Stimulated activated CD8-positive, alpha-beta memory T cell treated with anti-CD3 and anti-CD28 coated beads, Interleukin-2, amount 100 ng/mL, for 1 hour (primary cell): ENCODE measurements around the gene CCDC97.

Experiments
- DNase-seq, 2 donors: peaks; one replicate each; pipeline ENCODE4 v3.0.0-alpha.2; 2020; ENCODE audit warnings: low read depth in 2 of 2

The CCDC97 gene

GRCh38 chr19:41320185-41320518 is 10.2 kb downstream of the CCDC97 start:
- DNase-seq, result no peak

GRCh38 chr19:41320568-41320967 is 10.6 kb downstream of the CCDC97 start:
- no peak for DNase-seq

- DNase-seq, result no peak
These were observed 11.2 kb downstream of the CCDC97 start for GRCh38 chr19:41321204-41321599.

- no peak for DNase-seq
These were observed 11.8 kb downstream of the CCDC97 start for GRCh38 chr19:41321600-41322270.

GRCh38 chr19:41322451-41322850 is 12.5 kb downstream of the CCDC97 start:
- DNase-seq, result no peak

- DNase-seq, result no peak
These were observed 13.1 kb downstream of the CCDC97 start for GRCh38 chr19:41323023-41323422.

GRCh38 chr19:41323430-41324125 is 13.6 kb downstream of the CCDC97 start:
- DNase-seq, result no peak

GRCh38 chr19:41324231-41324702 is 14.3 kb downstream of the CCDC97 start:
- DNase-seq, result no peak

DNA sequence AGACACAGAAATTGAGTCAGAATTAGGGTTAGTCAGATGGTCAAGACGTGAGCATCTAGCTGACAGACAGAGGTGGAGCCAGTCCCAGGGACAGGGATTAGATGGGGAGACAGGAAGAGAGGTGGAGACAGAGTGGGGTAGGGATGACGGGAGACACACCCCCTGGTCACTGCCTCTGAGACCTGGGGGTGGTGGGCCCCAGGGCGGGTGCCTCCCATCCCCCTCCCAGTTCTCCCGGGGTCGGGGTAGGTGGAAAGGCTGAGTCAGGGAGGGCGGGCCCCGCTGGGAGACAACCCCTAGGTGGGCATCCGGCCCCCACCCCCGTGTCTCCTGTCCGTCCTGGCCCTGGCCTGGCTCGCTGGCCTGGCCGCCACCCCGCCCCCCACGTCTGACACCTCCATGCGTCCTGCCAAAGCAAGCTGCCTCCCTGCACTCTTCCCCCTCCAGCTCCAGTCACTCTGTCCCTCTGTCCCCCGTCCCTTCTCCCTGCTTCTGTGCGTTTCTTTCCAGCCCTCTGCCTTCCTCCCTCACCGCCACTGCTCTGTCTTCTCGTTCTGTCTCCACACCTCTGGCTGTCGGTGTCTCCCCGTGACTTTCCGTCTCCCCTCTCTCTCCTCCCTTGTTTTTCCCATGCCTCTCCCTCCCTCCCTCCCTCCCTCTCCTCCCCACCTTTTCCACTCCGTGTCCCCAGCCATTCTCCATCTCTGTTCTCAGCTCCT is 15.1 kb downstream of the CCDC97 start:
- no peak for DNase-seq

GRCh38 chr19:41325640-41325946 is 15.6 kb downstream of the CCDC97 start:
- DNase-seq, result no peak

- no peak for DNase-seq
These were observed 16.2 kb downstream of the CCDC97 start for GRCh38 chr19:41325947-41326706.

DNA sequence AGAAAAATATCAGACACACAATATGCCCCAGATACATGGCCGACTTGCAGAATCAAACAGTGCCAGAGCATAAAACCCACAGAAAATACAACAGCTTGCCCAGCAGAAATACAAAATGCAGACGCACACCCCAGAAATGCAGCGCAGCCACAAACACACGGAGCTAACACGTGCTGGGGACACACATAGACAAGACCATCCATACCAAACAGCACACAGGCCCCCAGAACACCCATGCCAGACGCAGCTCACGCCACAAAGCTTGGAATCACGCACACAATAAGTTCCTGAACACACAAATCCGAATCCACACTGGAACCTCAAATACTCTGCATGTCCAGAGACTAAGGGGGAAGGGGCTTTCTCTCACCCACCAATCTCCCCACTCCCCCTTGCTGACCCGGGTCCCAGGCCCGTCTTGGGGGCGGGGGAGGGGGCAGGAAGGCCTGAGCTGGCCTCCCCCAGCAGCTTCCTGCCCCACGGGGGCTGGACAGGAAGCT is 17.2 kb downstream of the CCDC97 start:
- DNase-seq, result no peak

- DNase-seq, result peak; percentile 69 to 72
These were observed 17.7 kb downstream of the CCDC97 start for GRCh38 chr19:41327576-41328156.

GRCh38 chr19:41328157-41328841 is 18.3 kb downstream of the CCDC97 start:
- no peak for DNase-seq

DNA sequence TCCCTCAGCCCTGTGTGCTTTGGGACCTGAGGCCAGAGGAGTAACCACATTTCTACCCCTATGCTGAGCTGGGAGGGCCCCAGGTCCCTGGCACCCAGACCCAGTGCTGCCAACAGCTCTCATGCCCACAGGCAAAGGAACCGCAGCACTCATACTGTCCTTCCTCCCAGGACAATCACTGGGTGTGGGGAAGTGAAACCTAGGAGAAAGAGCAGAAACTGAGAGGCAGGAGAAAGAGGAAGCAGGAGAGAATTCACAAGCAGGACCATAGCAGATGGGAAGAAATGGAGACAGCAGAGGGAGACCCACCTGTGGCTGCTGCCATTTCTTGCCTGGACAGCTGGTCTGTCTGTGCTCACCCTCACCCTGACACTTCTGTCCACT is 18.9 kb downstream of the CCDC97 start:
- no peak for DNase-seq

DNA sequence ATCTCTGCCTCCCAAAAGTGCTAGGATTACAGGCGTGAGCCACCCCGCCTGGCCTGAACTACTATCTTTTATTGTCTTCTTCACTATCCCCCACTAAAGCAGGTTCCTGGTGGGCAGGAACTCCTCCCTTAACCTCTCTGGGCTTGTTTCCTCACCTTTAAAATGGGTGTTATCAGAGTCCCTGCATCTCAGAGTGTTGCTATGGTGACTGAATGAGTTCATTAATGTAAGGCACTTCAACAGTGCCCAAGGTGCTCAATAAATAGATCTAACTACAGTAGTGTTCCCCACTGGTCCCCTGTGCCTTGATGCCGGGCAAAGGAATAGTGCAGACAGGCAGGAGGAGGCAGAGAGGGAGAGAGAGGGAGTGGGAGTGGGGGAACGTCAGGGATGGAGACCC is 20.5 kb downstream of the CCDC97 start:
- DNase-seq, result no peak

DNA sequence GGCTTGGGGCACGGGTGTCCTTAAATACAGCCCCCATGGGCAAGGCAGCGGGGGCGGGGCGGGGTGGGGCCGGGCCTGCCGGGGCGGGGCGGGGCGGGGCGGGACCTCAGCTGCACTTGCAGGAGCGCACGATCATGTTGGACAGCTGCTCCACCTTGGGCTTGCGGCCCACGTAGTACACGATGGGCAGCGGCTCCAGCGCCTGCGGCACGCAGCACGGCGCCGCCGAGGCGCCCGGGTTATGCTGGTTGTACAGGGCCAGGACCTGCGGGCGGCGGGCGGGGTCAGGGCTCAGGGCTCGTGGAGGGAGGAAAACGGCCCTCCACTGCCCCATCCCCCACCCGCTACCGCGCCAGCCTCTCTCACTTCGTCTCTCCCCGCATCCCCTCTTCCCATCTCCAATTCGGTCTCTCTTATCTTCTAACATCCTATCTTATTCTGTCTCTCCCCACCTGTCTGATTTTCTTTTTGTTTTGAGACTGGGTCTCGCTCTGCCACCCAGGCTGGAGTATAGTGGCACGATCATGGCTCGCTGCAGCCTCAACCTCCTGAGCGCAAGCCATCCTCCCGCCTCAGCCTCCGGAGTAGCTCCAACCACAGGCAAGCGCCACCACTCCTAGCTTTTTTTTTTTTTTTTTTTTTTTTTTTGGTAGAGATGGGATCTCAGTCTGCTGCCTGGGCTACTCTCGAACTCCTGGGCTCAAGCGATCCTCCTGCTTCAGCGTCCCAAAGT is 21.1 kb downstream of the CCDC97 start:
- no peak for DNase-seq

- DNase-seq, result no peak
These were observed 22.0 kb downstream of the CCDC97 start for GRCh38 chr19:41332000-41332399.

DNA sequence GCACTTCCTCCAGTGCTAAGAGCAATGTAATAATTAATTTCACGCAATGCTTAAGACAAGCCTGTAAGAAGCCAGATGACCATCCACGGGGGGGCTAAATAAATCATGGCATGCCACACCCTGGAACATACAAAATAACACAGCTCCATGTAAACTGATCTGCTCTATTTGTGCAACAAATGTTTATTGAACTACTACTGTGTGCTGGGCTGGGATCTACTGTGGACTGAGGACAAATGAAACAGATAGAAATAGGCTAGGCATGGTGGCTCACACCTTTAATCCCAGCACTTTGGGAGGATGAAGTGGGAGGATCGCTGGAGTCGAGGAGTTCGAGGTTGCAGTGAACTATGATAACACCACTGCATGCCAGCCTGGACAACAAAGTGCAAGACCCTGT is 22.5 kb downstream of the CCDC97 start:
- DNase-seq, result no peak

DNA sequence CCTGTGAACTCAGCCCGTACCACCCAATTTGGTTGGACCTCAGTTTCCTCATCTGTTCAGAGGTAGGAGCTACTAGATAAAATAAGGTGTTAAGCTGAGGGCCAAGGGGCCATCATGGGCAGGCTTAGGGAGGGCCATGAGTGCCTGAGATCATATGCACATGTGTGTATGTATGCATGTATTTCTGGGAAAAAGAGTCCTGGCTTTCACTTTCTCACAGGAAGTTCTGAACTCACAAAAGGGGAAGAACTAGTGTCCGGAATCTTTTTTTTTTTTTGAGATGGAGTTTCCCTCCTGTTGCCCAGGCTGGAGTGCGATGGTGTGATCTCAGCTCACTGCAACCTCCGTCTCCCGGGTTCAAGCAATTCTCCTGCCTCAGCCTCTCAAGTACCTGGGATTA is 24.8 kb downstream of the CCDC97 start:
- no peak for DNase-seq

GRCh38 chr19:41335467-41335866 is 25.5 kb downstream of the CCDC97 start:
- no peak for DNase-seq
